ENCODE data around the gene TMEM170A.
"Not testable (repeated sequence)": the region's sequence is repeated elsewhere in the genome, so short reads cannot be mapped to it uniquely, and the experiment has no call there.

TMEM170A gene

DNA sequence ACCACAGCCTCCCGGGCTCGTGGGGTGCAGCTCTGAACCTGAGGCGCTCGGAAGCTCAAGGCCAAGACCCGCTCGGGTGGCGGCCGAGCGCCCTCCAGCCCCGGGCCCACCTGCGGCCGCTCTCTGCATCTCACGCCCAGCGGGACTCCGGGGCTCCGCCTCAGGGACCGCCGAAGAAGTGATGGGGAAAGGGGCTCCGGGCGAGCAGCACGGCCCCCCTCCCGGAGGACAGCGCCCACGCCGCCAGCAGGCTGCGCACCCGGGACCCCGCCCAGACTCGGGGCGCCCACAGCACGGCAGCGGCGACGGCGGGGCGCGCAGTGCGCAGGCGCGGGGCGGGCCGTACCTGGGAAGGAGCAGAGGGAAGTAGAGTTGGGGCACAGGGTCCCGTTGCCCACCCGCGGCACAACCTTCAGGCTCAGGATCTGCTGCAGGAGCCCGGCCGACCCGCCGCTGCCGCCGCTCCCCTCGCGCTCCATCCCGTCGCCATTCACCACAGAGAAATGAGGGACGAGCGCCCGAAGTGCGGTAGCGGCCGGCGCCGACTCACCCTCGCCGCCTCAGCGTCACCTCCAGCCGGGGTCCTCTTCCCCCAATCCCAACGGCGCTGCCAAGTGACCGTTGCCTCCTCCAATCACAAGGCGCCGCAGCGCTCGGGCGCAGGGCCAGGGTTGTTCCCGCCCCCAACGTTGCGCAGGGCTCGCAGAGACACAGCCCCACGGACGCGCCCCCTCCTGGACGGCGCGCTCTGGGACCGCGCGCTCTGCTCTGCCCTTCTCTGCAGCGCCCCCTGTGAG is at the start of gene TMEM170A:
TSS of gene TMEM170A (minus strand) at position 568 of the 797 bp plus-strand sequence. CDS start at position 479, 89 bp downstream.
- DNase-seq (ENCODE audit: low spot score) = peak; percentile 98

DNA sequence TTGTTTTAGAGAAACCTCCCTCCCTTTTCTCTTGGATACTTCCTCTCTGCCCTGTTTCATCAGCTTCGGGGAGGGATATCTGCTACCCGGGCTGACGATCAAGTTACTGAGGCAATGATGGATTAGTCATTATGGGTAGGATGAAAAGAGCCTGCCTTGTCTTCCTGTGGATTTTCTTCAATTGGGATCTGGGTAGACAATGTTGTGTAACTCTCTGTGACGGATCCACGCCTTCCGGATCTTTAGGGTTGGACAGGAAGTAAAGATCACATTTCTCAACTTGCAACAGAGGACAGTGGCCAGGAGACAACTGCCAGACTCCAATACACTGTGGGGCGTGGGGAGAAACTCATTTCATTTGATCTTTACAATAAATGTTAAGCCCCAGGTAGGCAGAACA is 42.1 kb upstream of the TMEM170A start:
- DNase-seq (ENCODE audit: low spot score) = no peak

- no peak for DNase-seq (ENCODE audit: low spot score)
Observed at GRCh38 chr16:75506107-75506506, 41.6 kb upstream of the TMEM170A start.

GRCh38 chr16:75503801-75504200 is 39.3 kb upstream of the TMEM170A start:
- DNase-seq (ENCODE audit: low spot score) = no peak

DNA sequence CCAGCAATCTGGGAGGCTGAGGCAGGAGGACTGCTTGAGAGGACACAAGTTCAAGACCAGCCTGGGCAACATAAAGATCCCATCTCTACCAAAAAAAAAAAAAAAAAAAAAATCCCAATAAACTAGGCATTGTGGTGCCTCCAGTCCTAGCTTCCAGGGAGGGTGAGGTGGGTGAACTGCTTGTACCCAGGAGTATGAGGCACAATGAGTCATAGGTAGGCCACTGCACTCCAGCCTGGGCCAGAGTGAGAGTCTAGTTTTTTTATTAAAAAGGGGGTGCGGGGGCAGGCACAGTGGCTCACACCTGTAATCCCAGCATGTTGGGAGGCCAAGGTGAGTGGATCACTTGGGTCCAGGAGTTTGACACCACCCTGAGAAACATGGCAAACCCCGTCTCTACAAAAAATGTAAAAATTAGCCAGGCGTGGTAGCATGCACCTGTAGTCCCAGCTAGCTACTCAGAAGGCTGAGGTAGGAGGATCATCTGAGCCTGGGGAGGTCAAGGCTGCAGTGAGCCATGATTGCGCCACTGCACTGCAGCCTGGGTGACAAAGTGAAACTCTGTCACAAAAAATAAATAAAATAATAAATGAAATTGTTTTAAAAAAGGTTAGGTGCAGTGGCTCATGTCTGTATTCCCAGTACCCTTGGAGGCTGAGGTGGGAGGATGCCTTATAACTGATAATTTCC is 38.6 kb upstream of the TMEM170A start:
- DNase-seq (ENCODE audit: low spot score) = no peak

- DNase-seq (ENCODE audit: low spot score) = not testable (repeated sequence)
Observed at GRCh38 chr16:75501820-75502219, 37.3 kb upstream of the TMEM170A start.

DNA sequence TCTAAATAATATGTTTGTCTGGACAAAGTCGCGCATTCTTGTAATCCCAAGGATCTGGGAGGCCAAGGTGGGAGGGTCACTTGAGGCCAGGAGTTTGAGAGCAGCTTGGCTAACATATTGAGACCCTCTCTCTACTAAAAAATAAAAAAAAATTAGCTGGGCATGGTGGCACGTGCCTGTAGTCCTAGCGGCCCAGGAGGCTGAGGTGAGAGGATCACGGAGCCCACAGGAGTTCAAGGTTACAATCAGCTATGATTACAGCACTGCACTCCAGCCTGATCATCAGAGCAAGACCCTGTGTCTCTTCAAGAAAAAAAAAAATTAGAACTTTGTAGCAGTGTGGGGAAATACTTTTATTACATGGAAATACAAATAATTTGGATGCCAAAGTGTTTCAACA is 36.9 kb upstream of the TMEM170A start:
- no peak for DNase-seq (ENCODE audit: low spot score)

DNA sequence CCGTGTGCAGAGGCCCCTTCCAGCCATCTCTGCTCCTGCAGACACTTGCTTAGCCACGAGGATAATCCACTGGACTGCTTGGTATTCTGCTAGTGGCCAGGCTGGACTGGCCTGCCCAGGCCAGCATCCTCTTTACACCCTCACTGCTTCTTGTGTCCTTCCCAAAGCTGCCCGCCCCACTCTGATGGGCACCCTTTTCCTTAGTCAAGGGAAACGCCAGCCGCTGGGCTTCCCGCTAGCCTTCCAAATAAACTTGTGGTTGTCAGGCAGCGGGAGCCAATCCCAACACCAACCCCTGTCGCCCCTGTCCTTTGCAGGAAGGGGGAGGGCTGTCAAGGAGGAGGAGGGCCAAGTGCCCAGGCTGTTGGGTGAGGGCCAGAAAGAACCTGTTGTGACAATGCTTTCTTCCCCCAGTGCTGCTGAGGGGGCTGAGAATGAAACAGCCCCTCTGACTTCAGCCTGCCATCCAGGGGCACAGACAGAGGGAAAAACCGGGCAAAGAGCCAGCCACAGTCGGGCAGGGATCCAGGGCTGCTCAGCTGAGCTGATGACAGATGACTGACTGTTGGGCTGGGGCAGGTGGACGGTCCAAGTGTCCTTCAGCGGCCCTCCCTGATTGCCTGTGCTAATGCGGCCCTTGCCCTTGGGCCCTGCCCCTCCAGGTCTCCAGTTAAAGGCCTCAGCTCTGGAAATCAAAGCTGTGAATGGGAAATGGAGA is 34.3 kb upstream of the TMEM170A start:
- DNase-seq (ENCODE audit: low spot score) = not testable (repeated sequence)

GRCh38 chr16:75497558-75497957 is 33.1 kb upstream of the TMEM170A start:
- DNase-seq (ENCODE audit: low spot score) = no peak

DNA sequence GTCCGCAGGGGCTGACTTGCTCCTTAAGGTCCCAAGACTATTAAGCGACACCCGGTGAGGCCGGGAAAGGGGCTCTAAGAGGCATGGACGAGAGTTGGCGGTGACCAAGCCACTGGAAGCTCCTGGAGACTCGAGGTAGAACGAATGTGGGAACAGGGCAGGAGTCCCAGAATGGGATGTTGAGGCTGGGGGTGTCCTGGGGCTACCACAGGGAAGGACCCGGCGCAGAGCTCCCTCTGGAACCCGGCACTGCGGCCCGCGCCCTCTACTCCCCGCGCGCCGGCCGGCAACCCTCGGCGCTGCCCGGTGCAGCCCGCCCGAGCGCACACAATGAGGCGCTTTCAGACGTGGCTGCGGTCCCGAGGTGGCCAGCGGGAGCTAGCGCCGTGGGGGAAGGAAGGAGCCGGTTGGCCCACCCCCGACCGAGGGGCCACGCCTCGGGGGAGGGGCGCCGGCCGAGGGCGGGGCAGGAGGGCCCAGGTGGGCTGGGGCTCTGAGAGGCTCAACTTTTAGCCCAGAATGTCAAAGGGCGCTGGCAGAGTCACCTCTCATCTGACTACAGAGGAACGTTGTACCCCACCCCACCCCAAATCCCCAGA is 30.7 kb upstream of the TMEM170A start, which contains the start of gene CHST6:
TSS of gene CHST6 (minus strand) at position 366 of the 599 bp plus-strand sequence. CDS start 15,613 bp downstream, outside the sequence.
- no peak for DNase-seq (ENCODE audit: low spot score)

GRCh38 chr16:75494661-75495075 is 30.2 kb upstream of the TMEM170A start:
- DNase-seq (ENCODE audit: low spot score) = no peak

GRCh38 chr16:75494184-75494583 is 29.7 kb upstream of the TMEM170A start:
- no peak for DNase-seq (ENCODE audit: low spot score)

DNA sequence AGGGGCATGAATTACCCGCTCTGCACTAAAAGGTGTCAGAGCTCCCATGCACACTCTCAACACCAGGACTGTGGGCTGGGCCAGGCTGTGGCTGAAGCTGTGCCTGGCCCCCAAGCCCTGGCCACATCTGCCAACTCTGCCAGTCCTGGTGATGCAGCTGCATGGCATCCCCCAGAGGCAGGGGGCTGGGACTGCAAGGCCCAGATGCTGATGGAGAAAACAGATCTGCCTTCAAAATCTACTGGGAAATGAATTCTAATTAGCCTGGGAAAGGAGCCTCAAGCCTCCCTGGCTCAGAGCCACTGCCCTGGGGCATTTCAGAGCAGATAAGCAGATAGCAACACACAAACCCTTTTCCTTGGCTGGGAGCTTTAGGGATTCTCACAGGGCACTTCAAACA is 27.4 kb upstream of the TMEM170A start:
- DNase-seq (ENCODE audit: low spot score) = peak; percentile 18

- DNase-seq (ENCODE audit: low spot score) = no peak
Observed at GRCh38 chr16:75488322-75488721, 23.8 kb upstream of the TMEM170A start.

- no peak for DNase-seq (ENCODE audit: low spot score)
Observed at GRCh38 chr16:75486676-75487313, 22.3 kb upstream of the TMEM170A start.

- no peak for DNase-seq (ENCODE audit: low spot score)
Observed at GRCh38 chr16:75486014-75486675, 21.7 kb upstream of the TMEM170A start.

DNA sequence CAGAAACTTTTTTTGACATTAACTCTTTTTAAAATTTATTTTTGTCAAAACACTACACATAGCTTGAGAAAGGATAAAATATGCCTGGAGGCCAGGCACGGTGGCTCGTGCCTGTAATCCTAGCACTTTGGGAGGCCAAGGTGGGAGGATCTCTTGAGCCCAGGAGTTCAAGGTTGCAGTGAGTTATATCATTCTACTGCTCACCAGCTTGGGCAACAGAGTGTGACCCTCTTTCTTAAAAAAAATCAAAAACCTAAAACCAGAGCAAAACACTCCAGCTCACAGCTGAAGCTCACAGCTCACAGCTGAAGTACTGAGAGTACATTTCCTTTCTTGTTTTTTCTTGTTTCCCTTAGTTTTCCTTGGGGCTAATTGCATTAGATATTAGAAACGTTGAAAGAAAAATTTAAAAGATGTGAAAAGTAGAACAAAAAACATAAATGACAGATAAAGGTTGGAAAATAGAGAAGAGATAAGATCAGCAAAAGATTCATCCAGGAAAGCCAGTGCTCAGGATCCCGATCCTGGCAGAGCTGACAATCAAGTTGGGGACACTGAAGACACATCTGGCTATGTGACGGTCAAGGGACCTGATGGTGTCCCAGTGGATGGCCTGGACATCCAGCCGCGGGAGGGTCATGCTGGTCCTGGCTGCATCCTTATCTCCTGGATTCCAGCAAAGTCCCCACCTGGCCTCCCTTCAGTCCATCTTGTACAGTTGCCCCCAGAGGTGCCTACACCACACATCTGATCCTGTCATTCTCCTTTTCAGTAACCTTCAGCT is 20.9 kb upstream of the TMEM170A start:
- no peak for DNase-seq (ENCODE audit: low spot score)

- no peak for DNase-seq (ENCODE audit: low spot score)
Observed at GRCh38 chr16:75483222-75483621, 18.7 kb upstream of the TMEM170A start.

DNA sequence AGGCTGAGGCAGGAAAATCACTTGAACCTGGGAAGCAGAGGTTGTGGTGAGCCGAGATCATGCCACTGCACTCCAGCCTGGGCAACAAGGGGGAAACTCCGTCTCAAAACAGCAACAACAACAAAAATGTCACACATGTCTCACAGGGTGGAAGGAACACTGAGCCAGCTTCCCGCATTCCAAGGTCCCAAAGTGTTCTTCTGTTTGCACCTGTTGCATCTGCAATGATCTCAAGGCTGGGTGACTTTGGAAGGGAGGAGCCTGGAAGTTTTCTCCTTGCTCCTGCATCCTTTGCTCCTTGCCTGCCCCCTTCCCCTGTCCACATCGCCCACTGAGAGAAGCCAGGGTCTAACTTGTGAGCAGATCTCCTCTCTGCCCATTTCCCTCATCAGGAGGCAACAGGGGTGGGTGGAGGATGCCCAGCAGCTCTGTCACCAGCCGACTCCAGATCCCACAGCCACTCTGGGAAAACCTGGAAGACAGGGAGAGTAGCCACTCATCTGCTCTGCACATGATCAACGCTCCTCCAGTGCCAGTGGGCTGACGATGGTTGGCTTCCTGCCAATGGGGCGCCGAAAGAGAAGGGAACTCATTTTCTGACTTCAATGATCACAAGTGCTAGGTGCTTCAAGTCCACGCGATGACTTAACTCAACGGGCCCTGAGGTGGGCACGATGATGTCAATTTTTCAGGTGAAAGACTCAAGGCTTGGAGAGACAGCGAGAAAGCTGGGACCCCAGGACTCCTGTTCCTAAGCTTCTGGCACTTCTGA is 18.1 kb upstream of the TMEM170A start:
- DNase-seq (ENCODE audit: low spot score) = no peak

DNA sequence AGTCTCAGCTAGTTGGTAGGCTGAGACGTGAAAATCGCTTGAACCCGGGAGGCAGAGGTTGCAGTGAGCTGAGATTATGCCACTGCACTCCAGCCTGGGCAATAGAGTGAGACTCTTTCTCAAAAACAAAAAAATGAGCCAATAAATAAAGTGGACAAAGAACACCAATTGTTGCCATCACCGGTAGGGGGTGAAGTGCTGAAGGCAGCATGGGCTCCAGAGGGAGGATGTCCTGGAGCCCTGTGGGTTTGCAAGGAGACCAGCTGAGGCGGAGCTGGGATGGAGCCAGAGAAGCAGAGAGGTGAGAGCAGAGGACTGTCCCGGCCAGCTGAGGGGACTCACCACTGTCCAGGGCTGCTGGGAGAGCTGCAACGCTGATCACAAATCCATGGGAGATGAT is 17.0 kb upstream of the TMEM170A start:
- DNase-seq (ENCODE audit: low spot score) = no peak
